ENCODE results near the gene CACNA1B. TPM values are rescaled to one million over a fixed set of nuclear protein-coding genes. Genes with fewer than 3 reads are reported as not detected.

Gene CACNA1B
- total and polyA plus RNA-seq, 11 donors: 0.03 to 0.25 (median 0.13) TPM

DNA sequence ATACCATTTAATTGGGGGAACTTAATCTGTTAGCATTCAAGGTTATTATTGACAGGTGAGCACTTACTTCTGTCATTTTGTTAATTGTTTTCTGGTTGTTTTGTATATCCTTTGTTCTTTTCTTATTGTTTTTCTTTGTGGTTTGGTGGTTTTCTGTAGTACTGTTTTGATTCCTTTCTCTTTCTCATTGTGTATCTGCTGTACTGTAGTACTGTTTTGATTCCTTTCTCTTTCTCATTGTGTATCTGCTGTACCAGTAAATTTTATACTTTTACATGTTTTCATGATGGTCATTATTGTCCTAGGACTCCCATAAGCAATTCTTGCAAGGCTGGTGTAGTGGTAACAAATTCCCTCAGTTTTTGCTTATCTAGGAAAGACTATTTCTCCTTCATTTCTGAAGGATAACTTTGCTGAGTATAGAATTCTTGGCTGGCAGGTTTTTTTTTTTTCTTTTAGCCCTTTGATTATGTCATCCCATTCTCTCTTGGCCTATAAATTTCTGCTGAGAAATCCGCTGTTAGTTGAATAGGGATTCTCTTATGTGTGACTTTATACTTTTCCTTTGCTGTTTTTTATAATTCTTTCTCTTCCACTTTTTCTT is 24.1 kb upstream of the CACNA1B start:
- TF ChIP-seq POLR2A (IDR thresholded peaks at IDR 0.05): no peak
- TF ChIP-seq, protein P1, sequence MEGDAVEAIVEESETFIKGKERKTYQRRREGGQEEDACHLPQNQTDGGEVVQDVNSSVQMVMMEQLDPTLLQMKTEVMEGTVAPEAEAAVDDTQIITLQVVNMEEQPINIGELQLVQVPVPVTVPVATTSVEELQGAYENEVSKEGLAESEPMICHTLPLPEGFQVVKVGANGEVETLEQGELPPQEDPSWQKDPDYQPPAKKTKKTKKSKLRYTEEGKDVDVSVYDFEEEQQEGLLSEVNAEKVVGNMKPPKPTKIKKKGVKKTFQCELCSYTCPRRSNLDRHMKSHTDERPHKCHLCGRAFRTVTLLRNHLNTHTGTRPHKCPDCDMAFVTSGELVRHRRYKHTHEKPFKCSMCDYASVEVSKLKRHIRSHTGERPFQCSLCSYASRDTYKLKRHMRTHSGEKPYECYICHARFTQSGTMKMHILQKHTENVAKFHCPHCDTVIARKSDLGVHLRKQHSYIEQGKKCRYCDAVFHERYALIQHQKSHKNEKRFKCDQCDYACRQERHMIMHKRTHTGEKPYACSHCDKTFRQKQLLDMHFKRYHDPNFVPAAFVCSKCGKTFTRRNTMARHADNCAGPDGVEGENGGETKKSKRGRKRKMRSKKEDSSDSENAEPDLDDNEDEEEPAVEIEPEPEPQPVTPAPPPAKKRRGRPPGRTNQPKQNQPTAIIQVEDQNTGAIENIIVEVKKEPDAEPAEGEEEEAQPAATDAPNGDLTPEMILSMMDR (IDR thresholded peaks at IDR 0.05): no peak
- H3K9me3 ChIP-seq: peaks cover 0 to 50% (median 33%) of the 10 kb centered on the region in 12 donors

DNA sequence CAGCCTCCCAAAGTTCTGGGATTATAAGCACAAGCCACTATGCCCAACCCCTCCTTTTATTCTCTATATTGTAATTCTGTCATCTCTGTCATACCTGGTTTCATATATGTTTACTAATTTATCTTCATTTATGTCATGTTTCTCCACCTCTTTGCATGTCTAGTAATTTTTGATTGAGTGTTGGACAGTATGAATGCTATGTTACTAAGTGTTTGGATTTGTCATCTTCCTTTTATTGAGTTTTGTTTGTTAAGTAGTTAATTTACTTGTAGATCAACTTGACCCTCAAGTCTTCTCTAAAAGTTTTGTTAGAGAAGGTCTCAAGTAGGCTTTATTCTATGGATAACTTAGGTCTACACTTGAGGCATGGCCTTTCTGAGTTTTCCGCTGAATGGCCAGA is 17.2 kb upstream of the CACNA1B start:
- TF ChIP-seq POLR2A (IDR thresholded peaks at IDR 0.05): no peak
- TF ChIP-seq, protein P1 (IDR thresholded peaks at IDR 0.05): no peak
- intact Hi-C loops (cut with DNase I): no loop called here
- Histone ChIP-seq H3K4me1 (no peaks in the 10 kb centered on the region), H3K27ac (no peak overlapping the region), H3K4me3 (no peak overlapping the region), H3K27me3 (peaks cover 0 to 5% (median 0%) of the 10 kb centered on the region in 9 donors), H3K36me3 (no peaks in the 10 kb centered on the region), H3K9me3 (peaks cover 0 to 45% (median 24%) of the 10 kb centered on the region in 12 donors)
- 51 to 100% (median 91%) methylated on average over 1 of the region's 1 CpG for WGBS, 4 donors
- ATAC-seq: no peak
- no peak for DNase-seq

More for the DNA sequence above, 24.1 kb upstream of the CACNA1B start:
- intact Hi-C loops (cut with DNase I): no loop called here
- Histone ChIP-seq H3K27me3 (no peaks in the 10 kb centered on the region), H3K4me3 (no peak overlapping the region), H3K4me1 (no peaks in the 10 kb centered on the region), H3K27ac (no peak overlapping the region), H3K36me3 (no peaks in the 10 kb centered on the region)
- 86 to 96% (median 93%) methylated on average over 1 of the region's 1 CpG for WGBS, 4 donors
- DNase-seq (no peak), ATAC-seq (no peak)

DNA sequence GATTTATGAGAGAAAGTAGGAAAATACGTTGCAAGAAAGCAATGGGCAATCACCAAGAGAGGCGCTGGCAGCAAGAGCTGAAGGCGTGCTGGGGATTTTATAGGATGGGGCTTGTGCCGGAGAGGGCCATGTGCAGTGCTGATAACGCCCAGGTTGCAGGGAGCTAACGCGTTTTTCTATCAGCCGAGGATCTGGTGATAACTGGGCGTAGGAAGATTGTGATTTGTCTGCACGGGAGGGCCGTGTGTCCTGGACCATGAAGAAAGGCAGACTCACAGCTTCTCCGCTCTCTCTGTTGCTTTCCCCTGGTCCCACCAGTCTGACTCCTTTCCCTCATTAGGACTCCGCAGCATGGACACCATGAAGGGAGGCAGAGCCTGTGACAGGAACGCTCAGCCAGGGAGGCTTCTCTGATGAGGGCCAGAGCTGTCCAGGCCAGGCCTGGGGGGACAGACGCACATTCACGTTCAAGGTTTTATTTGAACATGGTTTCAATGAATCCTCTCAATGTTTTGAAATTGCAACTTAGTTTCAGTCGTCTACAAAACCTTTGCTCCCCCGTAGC is 11.9 kb upstream of the CACNA1B start:
- intact Hi-C loops (cut with DNase I): no loop called here
- DNase-seq (no peak), ATAC-seq (no peak)
- Histone ChIP-seq H3K9me3 (peaks cover 0 to 25% (median 3%) of the 10 kb centered on the region in 12 donors), H3K4me1 (peaks cover 0 to 4% (median 0%) of the 10 kb centered on the region in 12 donors), H3K4me3 (no peak overlapping the region), H3K27me3 (peaks cover 0 to 33% (median 5%) of the 10 kb centered on the region in 9 donors), H3K36me3 (no peaks in the 10 kb centered on the region), H3K27ac (no peak overlapping the region)
- 43 to 57% (median 47%) methylated on average over 18 of the region's 18 CpGs for WGBS, 4 donors
- TF ChIP-seq, protein P1 (IDR thresholded peaks at IDR 0.05): no peak
- TF ChIP-seq POLR2A (IDR thresholded peaks at IDR 0.05): no peak

DNA sequence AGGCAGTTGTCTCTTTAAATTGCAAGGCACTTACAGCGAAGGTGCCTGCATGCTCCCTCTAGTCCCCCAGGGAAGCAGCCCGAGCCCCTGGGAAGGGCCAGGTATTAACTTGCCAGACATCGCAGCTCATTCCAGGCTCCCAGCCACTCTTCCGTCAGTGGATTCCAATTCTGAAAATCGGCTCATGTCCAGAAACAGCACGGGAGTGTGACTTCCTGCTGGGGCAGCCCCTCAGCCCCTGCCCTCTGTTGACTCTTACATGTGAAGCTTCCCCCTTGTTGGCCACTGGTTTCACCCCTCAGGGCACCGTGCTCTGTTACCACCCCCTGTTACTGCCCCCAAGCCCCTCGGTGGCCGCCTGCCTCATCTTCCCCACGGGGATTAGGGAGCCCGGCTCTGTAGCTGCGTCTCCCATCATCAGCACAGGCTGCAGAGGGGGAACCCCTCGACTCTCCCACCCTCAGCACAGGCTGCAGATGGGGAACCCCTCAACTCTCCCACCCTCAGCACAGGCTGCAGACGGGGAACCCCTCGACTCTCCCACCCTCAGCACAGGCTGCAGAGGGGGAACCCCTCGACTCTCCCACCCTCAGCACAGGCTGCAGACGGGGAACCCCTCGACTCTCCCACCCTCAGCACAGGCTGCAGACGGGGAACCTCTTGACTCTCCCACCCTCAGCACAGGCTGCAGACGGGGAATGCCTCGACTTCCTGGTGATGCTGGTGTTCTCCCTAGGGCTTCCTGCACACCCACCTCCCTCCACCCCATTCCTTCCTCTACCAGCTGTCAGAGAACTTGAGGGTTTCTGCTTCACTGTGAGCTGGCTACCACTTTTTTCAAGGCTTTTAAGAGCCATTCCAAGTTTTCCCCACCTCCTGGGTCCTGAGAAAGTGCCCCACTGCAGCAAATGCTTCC is 11.1 kb upstream of the CACNA1B start:
- ATAC-seq (no peak), DNase-seq (no peak)
- no peak for TF ChIP-seq POLR2A (IDR thresholded peaks at IDR 0.05)
- TF ChIP-seq, protein P1 (IDR thresholded peaks at IDR 0.05): no peak
- intact Hi-C loops (cut with DNase I): no loop called here
- Histone ChIP-seq H3K27me3 (peaks cover 0 to 33% (median 5%) of the 10 kb centered on the region in 9 donors), H3K36me3 (no peaks in the 10 kb centered on the region), H3K4me3 (no peak overlapping the region), H3K4me1 (peaks cover 0 to 4% (median 0%) of the 10 kb centered on the region in 12 donors), H3K27ac (no peak overlapping the region), H3K9me3 (peaks cover 0 to 17% (median 0%) of the 10 kb centered on the region in 12 donors)
- WGBS, 4 donors: 34 to 43% (median 40%) methylated on average over 19 to 21 of the region's 21 CpGs
